ENCODE measurements around the gene FAM163A.

FAM163A gene

DNA sequence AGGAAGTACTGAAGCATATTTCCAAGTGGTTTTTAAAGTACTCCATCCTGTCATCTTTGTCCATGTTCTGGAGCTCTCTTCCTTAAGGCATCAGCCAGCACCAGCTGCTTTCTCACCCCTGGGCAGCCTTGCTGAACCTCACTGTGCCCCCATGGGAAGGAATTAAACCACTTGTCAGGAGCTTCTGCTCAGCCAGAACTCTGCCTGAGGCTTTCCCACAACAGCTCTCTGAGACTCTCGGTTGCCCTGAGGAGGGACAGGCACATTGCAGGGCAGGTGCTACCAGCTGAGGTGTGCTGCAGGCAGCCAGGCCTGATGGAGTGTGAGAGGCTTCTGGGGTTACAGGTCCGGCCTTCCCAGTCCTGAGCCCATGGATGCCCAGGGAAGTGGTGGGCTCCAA, 30.9 kb downstream of the FAM163A start:
- H3K27ac ChIP-seq: no peak overlapping the region
- no peaks in the 10 kb centered on the region for H3K27me3 ChIP-seq
- no peaks in the 10 kb centered on the region for H3K36me3 ChIP-seq
- intact Hi-C loops (cut with DNase I; ENCODE audit: low total_unique reads): no loop called here
- TF ChIP-seq, protein P1, sequence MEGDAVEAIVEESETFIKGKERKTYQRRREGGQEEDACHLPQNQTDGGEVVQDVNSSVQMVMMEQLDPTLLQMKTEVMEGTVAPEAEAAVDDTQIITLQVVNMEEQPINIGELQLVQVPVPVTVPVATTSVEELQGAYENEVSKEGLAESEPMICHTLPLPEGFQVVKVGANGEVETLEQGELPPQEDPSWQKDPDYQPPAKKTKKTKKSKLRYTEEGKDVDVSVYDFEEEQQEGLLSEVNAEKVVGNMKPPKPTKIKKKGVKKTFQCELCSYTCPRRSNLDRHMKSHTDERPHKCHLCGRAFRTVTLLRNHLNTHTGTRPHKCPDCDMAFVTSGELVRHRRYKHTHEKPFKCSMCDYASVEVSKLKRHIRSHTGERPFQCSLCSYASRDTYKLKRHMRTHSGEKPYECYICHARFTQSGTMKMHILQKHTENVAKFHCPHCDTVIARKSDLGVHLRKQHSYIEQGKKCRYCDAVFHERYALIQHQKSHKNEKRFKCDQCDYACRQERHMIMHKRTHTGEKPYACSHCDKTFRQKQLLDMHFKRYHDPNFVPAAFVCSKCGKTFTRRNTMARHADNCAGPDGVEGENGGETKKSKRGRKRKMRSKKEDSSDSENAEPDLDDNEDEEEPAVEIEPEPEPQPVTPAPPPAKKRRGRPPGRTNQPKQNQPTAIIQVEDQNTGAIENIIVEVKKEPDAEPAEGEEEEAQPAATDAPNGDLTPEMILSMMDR (IDR thresholded peaks at IDR 0.05): no peak
- DNase-seq: no peak
- H3K4me3 ChIP-seq: no peak overlapping the region
- H3K9me3 ChIP-seq: peaks cover 0 to 10% (median 0%) of the 10 kb centered on the region in 3 donors
- no peaks in the 10 kb centered on the region for H3K4me1 ChIP-seq

DNA sequence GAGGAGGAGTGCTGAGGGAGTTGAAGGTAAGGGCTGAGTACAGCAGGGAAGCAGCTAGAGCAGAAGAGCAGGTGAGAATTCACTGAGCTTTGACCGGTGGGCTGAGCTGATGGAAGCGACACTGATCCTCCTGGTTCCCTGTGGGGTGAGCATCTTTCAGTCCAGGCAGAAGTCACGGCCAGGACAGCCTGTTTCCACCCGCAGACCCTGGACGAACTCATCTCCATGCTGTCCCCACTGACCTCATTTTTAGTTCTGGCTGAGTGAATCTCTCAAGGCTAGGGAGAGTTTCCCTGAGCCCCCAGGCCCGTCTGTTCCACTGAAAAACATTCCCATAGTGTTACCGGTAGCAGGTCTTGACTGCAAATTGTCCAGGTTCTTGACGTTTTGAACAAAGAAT, 31.5 kb downstream of the FAM163A start:
- Histone ChIP-seq H3K4me3 (no peak overlapping the region), H3K27ac (no peak overlapping the region), H3K4me1 (peaks cover 0 to 5% (median 0%) of the 10 kb centered on the region in 4 donors), H3K9me3 (peaks cover 0 to 10% (median 0%) of the 10 kb centered on the region in 3 donors), H3K27me3 (no peaks in the 10 kb centered on the region), H3K36me3 (no peaks in the 10 kb centered on the region)
- intact Hi-C loops (cut with DNase I; ENCODE audit: low total_unique reads): no loop called here
- DNase-seq: no peak
- TF ChIP-seq, protein P1 (IDR thresholded peaks at IDR 0.05): no peak

DNA sequence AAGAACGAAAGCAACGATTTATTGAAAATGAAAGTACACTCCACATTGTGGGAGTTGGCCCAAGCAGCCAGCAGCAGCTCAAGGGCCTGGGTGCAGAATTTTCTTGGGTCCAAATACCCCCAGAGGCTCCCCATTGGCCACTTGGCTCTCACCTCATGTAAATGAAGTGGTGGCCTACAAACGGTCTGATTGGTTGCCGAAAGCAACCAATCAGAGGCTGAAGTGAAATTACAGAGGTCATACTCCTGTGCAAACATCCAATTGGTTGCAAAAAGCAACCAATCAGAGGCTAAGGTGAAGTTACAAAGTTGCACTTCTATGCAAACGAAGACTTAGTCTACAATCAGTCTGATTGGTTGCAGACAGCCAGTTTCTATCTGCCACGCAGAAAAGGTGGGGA, 31.9 kb downstream of the FAM163A start:
- no peak for DNase-seq
- H3K27me3 ChIP-seq: no peaks in the 10 kb centered on the region
- peaks cover 0 to 10% (median 0%) of the 10 kb centered on the region in 3 donors for H3K9me3 ChIP-seq
- TF ChIP-seq, protein P1 (IDR thresholded peaks at IDR 0.05): no peak
- H3K4me3 ChIP-seq: no peak overlapping the region
- peaks cover 0 to 9% (median 2%) of the 10 kb centered on the region in 4 donors for H3K4me1 ChIP-seq
- H3K36me3 ChIP-seq: no peaks in the 10 kb centered on the region
- intact Hi-C loops (cut with DNase I; ENCODE audit: low total_unique reads): loop anchor here (5.0 kb wide), 1 partner anchor 1782 kb away; no protein-coding TSS in a partner anchor
- H3K27ac ChIP-seq: no peak overlapping the region

DNA sequence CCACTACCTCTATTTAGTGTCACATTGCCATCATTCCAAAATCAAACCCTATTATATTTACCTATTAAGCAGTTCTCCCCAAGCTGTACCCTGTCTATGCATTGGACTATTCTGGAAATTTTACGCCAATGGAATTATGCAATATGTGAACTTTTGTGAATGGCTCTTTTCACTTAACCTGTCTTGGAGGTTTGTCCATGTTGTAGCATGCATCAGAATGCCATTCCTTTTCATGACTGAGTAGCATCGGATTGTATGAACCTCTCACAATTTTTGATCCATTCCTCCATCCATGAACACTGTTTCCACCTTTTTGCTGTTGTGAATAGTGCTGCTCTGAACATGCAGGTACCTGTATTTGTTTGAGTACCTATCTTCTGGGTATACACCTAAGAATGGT, 33.7 kb downstream of the FAM163A start:
- DNase-seq: no peak
- H3K4me1 ChIP-seq: peaks cover 0 to 13% (median 4%) of the 10 kb centered on the region in 4 donors
- intact Hi-C loops (cut with DNase I; ENCODE audit: low total_unique reads): loop anchor here (5.0 kb wide), 1 partner anchor 1780 kb away; no protein-coding TSS in a partner anchor
- TF ChIP-seq, protein P1 (IDR thresholded peaks at IDR 0.05): no peak
- no peaks in the 10 kb centered on the region for H3K27me3 ChIP-seq
- no peak overlapping the region for H3K27ac ChIP-seq
- H3K9me3 ChIP-seq: peaks cover 0 to 10% (median 0%) of the 10 kb centered on the region in 3 donors
- no peak overlapping the region for H3K4me3 ChIP-seq
- H3K36me3 ChIP-seq: no peaks in the 10 kb centered on the region

DNA sequence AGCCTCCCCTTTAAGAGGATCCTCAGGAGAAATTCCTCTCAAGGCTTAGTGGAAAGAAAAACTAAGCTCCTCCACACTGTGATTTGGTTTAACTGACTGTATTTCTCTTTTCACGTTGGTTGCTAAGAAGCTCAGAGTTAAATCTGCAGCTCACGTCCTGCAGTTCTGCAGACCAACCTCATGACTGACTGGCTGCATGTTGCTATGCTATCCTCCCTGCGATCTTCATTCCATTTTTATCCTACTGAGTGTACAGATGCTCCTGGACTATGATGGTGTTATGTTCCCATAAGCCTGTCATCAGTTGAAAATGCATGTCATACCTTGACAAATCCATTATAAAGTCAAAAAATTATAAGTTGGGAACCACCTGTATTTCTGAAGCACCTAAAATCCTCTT, 34.6 kb downstream of the FAM163A start:
- intact Hi-C loops (cut with DNase I; ENCODE audit: low total_unique reads): loop anchor here (5.0 kb wide), 1 partner anchor 1780 kb away; no protein-coding TSS in a partner anchor
- Histone ChIP-seq H3K27ac (no peak overlapping the region), H3K36me3 (no peaks in the 10 kb centered on the region), H3K9me3 (peaks cover 0 to 2% (median 0%) of the 10 kb centered on the region in 3 donors), H3K4me3 (no peak overlapping the region), H3K4me1 (peaks cover 0 to 13% (median 4%) of the 10 kb centered on the region in 4 donors), H3K27me3 (no peaks in the 10 kb centered on the region)
- DNase-seq: no peak
- TF ChIP-seq, protein P1 (IDR thresholded peaks at IDR 0.05): no peak
